Glomerular endothelial cell (primary cell): ENCODE data around the gene TRPM5. TPM values are rescaled to one million over a fixed set of nuclear protein-coding genes. Genes with fewer than 3 reads are reported as not detected.

Source experiments
- DNase-seq: peaks from one replicate; pipeline ENCODE4 v3.0.0-alpha.2; 2011; ENCODE audit warnings: low read depth, low spot score; ENCODE audit errors: extremely low read depth
- total RNA-seq: library from RNA; depleted of rRNA; stranded (reverse); fragments of >200 nt; gene quantifications from 2 replicates; pipeline ENCODE4 v1.2.3, GENCODE V29; 2015

TRPM5 gene
- total RNA-seq, 1 donor from 2014 or later = not detected

DNA sequence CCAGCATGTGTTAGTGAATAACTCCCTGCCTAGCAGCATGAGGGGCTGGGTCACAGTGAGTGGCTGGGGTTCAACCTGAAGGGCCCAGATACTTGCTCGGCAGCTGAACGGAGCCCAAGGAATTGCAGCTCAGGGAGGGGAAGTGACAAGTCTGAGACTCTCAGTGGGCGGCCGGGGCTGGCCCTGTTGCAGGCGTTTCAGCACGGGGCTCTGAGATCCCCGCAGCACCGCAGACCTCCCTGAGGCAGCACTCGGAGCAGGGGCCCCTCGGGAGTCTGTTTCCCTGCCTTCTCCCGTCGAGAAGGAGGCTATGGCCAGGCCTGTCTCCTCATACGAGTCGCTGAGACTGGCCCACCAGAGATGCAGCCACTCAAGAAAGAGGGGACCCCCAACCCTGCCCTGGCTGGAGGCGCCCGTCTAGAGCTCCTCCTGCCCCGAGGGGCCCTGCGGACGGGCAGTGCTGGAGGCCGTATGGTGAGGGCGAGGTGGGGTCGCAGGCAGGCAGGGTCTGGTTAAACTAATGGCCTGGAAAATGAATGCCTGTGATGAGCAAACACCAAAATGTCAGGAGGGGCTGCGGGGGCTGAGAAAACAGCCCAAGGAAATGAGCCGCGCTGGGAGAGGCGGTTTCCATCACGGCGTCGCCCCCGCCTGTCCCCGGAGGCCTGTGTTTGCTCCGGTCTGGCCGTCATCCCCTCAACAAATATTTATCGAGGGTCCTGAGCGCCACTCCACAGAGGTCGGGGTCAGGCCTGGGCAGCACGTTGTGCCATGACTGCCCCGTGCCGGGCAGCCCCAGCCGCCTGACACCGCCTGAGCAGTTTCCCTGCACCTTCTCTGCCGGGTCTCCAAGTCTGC is 34.5 kb downstream of the TRPM5 start:
- no peak for DNase-seq

GRCh38 chr11:2409126-2409525 is 35.2 kb downstream of the TRPM5 start:
- no peak for DNase-seq

- no peak for DNase-seq
Measured at GRCh38 chr11:2408671-2409070, 35.6 kb downstream of the TRPM5 start.

DNA sequence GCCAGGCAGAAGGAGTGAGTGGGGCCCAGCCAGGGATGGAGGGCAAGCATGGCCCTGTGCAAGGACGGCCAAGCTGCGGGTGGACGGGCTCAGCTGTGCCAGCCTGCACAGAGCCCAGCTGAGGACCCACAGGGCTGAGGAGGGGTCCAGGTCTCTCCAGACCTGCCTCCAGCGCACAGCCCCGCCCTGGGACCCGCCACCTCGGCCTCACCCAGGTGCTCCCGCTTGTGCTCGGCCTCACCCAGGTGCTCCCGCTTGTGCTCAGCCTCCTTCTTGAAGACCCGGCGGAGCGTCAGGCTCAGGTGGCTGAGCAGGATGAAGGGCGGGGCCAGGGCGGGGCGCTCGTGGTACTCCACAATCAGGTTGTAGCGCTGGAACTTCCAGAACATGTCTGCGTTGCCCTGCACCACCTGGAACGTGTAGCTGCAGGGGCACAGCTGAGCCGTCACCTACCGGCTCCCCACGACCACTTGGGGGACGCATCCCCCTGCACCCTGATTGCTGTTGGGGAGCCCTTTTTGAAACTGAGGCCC is 37.4 kb downstream of the TRPM5 start:
- no peak for DNase-seq

DNA sequence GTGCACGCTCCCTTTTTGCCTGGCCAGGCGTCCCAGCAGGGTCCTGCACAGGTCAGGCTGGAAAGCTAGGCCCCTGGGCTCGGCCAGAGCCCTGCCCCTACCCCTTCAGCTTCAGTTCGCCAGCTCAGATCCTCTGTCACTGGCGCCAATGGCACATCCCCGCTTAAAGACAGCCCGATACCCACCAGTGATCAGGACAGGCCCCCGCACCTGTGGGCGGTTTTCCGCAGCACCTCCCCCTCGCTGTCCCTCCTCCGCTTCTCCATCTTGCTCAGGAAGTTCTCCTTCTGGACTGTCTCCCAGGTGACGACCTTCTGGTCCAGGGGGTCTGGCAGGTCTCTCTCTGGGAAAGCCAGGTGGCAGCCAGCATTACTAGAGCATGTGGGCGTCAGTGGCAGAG is 37.9 kb downstream of the TRPM5 start:
- no peak for DNase-seq

DNA sequence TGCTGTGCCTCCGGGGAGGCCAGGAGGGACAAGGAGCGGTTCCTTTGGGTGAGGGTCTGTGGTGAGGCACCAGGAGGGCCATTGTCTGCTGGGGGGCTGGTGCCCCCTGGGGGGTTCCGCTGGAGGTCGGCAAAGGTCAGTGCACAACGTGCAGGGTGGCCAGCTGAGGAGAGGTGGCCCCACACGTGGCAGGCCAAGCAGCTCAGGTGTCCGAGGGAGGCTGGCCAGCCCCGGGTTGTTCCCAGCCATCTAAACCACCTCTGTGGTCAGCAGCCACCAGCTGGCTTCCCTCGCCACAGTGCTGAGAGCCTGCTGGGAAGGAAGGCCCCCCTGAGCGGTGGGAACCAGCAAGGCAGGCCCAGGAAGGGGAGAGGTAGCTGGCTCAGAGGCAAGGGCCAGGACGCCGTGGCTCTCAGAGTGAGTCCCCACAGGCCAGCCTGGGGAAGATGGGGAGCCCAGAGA is 39.5 kb downstream of the TRPM5 start:
- no peak for DNase-seq

DNA sequence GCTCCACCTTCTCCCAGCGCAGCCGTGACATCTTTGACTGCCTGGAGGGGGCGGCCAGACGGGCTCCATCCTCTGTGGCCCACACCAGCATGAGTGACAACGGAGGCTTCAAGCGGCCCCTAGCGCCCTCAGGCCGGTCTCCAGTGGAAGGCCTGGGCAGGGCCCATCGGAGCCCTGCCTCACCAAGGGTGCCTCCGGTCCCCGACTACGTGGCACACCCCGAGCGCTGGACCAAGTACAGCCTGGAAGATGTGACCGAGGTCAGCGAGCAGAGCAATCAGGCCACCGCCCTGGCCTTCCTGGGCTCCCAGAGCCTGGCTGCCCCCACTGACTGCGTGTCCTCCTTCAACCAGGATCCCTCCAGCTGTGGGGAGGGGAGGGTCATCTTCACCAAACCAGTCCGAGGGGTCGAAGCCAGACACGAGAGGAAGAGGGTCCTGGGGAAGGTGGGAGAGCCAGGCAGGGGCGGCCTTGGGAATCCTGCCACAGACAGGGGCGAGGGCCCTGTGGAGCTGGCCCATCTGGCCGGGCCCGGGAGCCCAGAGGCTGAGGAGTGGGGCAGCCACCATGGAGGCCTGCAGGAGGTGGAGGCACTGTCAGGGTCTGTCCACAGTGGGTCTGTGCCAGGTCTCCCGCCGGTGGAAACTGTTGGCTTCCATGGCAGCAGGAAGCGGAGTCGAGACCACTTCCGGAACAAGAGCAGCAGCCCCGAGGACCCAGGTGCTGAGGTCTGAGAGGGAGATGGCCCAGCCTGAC is 41.2 kb downstream of the TRPM5 start:
- no peak for DNase-seq

GRCh38 chr11:2402106-2402505 is 42.2 kb downstream of the TRPM5 start:
- no peak for DNase-seq

GRCh38 chr11:2401436-2401984 is 42.8 kb downstream of the TRPM5 start:
- no peak for DNase-seq

GRCh38 chr11:2400762-2401435 is 43.4 kb downstream of the TRPM5 start:
- no peak for DNase-seq

GRCh38 chr11:2400069-2400761 is 44.1 kb downstream of the TRPM5 start, which contains the start of gene TSSC4:
TSS of gene TSSC4 (plus strand) at chr11:2400750. CDS start at chr11:2402634, 1,884 bp downstream.
- peak; percentile 96 for DNase-seq

- no peak for DNase-seq
Measured at GRCh38 chr11:2399488-2400068, 44.7 kb downstream of the TRPM5 start.

GRCh38 chr11:2398664-2399355 is 45.5 kb downstream of the TRPM5 start:
- no peak for DNase-seq

GRCh38 chr11:2397005-2397404 is 47.3 kb downstream of the TRPM5 start:
- DNase-seq = no peak

DNA sequence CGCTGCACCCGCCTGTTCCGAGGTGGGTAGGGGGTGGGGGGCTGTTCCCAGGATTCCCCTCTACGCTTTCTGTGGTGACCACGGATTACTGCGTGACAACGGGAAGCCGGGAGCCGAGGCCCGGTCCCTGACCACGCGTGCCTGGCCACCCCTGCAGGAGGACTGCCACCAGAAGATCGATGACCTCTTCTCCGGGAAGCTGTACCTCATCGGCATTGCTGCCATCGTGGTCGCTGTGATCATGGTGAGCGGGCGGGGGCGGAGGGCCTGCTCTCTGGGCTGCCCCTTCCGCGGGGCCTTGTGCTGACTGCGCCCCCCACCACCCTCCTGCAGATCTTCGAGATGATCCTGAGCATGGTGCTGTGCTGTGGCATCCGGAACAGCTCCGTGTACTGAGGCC is 47.8 kb downstream of the TRPM5 start:
- DNase-seq = no peak

DNA sequence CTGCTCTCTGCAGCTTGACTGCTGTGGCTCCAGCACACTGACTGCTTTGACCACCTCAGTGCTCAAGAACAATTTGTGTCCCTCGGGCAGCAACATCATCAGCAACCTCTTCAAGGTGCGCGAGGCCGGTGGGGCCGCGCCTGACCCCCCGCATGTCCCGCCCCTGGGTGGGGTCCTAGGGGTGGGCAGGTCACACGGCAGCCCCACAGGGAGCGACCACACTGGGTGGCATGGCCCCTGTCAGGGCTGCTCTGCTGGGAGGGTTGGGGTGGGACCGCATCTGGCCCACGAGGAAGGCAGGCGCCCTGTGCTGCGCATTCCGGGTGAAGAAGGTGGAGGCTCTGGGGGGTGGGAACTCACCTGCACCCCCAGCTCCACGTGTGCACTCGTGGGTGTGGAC is 48.5 kb downstream of the TRPM5 start:
- DNase-seq = no peak

DNA sequence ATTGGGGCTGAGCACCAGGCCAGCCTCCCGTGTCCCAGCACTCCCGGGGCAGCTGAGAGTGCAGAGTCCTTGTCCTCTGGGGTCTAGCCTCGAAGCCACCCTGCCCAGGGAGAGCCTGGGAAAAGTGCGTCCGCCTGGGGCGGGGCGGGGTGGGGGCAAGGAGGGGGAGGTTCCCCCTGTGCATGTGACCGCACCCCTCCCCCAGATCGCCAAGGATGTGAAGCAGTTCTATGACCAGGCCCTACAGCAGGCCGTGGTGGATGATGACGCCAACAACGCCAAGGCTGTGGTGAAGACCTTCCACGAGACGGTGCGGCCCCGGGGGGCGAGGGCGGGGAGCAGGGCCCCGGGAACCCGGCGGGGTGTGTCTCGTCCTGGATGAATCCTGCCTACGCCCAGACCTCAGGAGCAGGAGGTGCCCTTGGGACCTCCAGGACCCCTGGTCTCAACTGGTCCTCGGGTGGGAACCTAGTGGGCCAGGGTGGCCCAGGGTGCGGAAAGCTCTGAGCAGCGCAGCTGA is 49.0 kb downstream of the TRPM5 start:
- DNase-seq = no peak

- no peak for DNase-seq
Measured at GRCh38 chr11:2394818-2395105, 49.6 kb downstream of the TRPM5 start.
